Duodenal mucosa (tissue), 2 donors: ENCODE measurements around the gene SHH.

Source experiments
- H3K27ac ChIP-seq: one replicate; pipeline ENCODE4 v1.7.0; 2013; ENCODE audit warnings: low read depth, low read length
- H3K27me3 ChIP-seq, 2 donors: one replicate each; pipeline ENCODE4 v1.7.0; 2013; ENCODE audit warnings: low read length in 2 of 2, control low read depth in 1 of 2; ENCODE audit not compliant: insufficient read depth in 2 of 2, control insufficient read depth in 1 of 2
- H3K36me3 ChIP-seq, 2 donors: one replicate each; pipeline ENCODE4 v1.7.0; 2013; ENCODE audit warnings: low read length in 2 of 2, control low read depth in 1 of 2; ENCODE audit not compliant: insufficient read depth in 2 of 2, control insufficient read depth in 1 of 2
- H3K4me1 ChIP-seq, 2 donors: one replicate each; pipeline ENCODE4 v1.7.0; 2013; ENCODE audit warnings: low read length in 2 of 2, control low read depth in 1 of 2; ENCODE audit not compliant: insufficient read depth in 2 of 2, control insufficient read depth in 1 of 2
- H3K4me3 ChIP-seq, 2 donors: one replicate each; pipeline ENCODE4 v1.7.0; 2013; ENCODE audit warnings: low read length in 2 of 2, low read depth in 1 of 2
- H3K9ac ChIP-seq, 2 donors: one replicate each; pipeline ENCODE4 v1.7.0; 2013; ENCODE audit warnings: low read length in 2 of 2, low read depth in 1 of 2
- H3K9me3 ChIP-seq, 2 donors: one replicate each; pipeline ENCODE4 v1.7.0; 2013; ENCODE audit warnings: low read length in 2 of 2, control low read depth in 1 of 2; ENCODE audit not compliant: control insufficient read depth in 1 of 2

Gene SHH

GRCh38 chr7:155813546-155814315 is 1.5 kb upstream of the SHH start:
- Histone ChIP-seq H3K27me3 (peaks cover 42 to 45% of the 10 kb centered on the region in 2 donors), H3K9me3 (no peaks in the 10 kb centered on the region), H3K4me3 (no peak overlapping the region), H3K27ac (no peak overlapping the region), H3K9ac (no peak overlapping the region), H3K4me1 (peaks cover 17 to 18% of the 10 kb centered on the region in 2 donors), H3K36me3 (no peaks in the 10 kb centered on the region)

- peaks cover 17 to 18% of the 10 kb centered on the region in 2 donors for H3K4me1 ChIP-seq
- peaks cover 42 to 45% of the 10 kb centered on the region in 2 donors for H3K27me3 ChIP-seq
Measured at GRCh38 chr7:155813125-155813524, 862 bp upstream of the SHH start.

GRCh38 chr7:155811560-155811894 is 736 bp downstream of the SHH start:
- H3K9me3 ChIP-seq: no peaks in the 10 kb centered on the region
- peaks cover 24% of the 10 kb centered on the region in 2 donors for H3K4me1 ChIP-seq
- no peaks in the 10 kb centered on the region for H3K36me3 ChIP-seq
- H3K4me3 ChIP-seq: peak overlapping the region; percentile 36 to 40
- no peak overlapping the region for H3K9ac ChIP-seq
- no peak overlapping the region for H3K27ac ChIP-seq
- peaks cover 42 to 45% of the 10 kb centered on the region in 2 donors for H3K27me3 ChIP-seq

More at GRCh38 chr7:155813125-155813524, 862 bp upstream of the SHH start:
- H3K9ac ChIP-seq: no peak overlapping the region
- H3K27ac ChIP-seq: no peak overlapping the region
- H3K4me3 ChIP-seq: no peak overlapping the region
- no peaks in the 10 kb centered on the region for H3K9me3 ChIP-seq
- no peaks in the 10 kb centered on the region for H3K36me3 ChIP-seq

GRCh38 chr7:155810770-155811559 is 1.3 kb downstream of the SHH start:
- Histone ChIP-seq H3K27ac (no peak overlapping the region), H3K36me3 (no peaks in the 10 kb centered on the region), H3K9ac (no peak overlapping the region), H3K4me3 (peak overlapping the region; percentile 36 to 40), H3K4me1 (peaks cover 24 to 26% of the 10 kb centered on the region in 2 donors), H3K9me3 (no peaks in the 10 kb centered on the region), H3K27me3 (peaks cover 45 to 46% of the 10 kb centered on the region in 2 donors)

GRCh38 chr7:155809947-155810769 is 2.1 kb downstream of the SHH start:
- no peak overlapping the region for H3K9ac ChIP-seq
- no peak overlapping the region for H3K27ac ChIP-seq
- H3K4me3 ChIP-seq: peak overlapping the region; percentile 40 to 43
- H3K4me1 ChIP-seq: peaks cover 24 to 34% of the 10 kb centered on the region in 2 donors
- H3K27me3 ChIP-seq: peaks cover 45 to 49% of the 10 kb centered on the region in 2 donors
- no peaks in the 10 kb centered on the region for H3K36me3 ChIP-seq
- no peaks in the 10 kb centered on the region for H3K9me3 ChIP-seq

GRCh38 chr7:155809332-155809946 is 2.8 kb downstream of the SHH start:
- Histone ChIP-seq H3K27me3 (peaks cover 45 to 49% of the 10 kb centered on the region in 2 donors), H3K36me3 (no peaks in the 10 kb centered on the region), H3K4me3 (peak overlapping the region; percentile 68 to 73), H3K27ac (peak overlapping the region; percentile 62), H3K9ac (peak overlapping the region; percentile 12 to 20), H3K9me3 (no peaks in the 10 kb centered on the region), H3K4me1 (peaks cover 24 to 34% of the 10 kb centered on the region in 2 donors)

GRCh38 chr7:155808549-155809331 is 3.5 kb downstream of the SHH start:
- peak overlapping the region; percentile 68 to 73 for H3K4me3 ChIP-seq
- peaks cover 24 to 34% of the 10 kb centered on the region in 2 donors for H3K4me1 ChIP-seq
- H3K27ac ChIP-seq: peak overlapping the region; percentile 51
- peaks cover 39 to 46% of the 10 kb centered on the region in 2 donors for H3K27me3 ChIP-seq
- H3K9me3 ChIP-seq: no peaks in the 10 kb centered on the region
- H3K9ac ChIP-seq: peak overlapping the region; percentile 66 to 69
- no peaks in the 10 kb centered on the region for H3K36me3 ChIP-seq

- Histone ChIP-seq H3K27ac (peak overlapping the region; percentile 51), H3K4me3 (peak overlapping the region; percentile 68 to 73), H3K27me3 (peaks cover 31 to 38% of the 10 kb centered on the region in 2 donors), H3K36me3 (no peaks in the 10 kb centered on the region), H3K9me3 (no peaks in the 10 kb centered on the region), H3K9ac (peak overlapping the region; percentile 66 to 69), H3K4me1 (peaks cover 24 to 34% of the 10 kb centered on the region in 2 donors)
Measured at GRCh38 chr7:155807789-155808548, 4.3 kb downstream of the SHH start.
